Osteocyte (in vitro differentiated cells): Measurements from ENCODE around the gene CREB3L1. TPM values are rescaled to one million over a fixed set of nuclear protein-coding genes. Genes with fewer than 3 reads are reported as not detected.
A peak's percentile ranks its signal among the peaks of the same experiment; 100 is the strongest.

Experiments used
- DNase-seq: peaks from one replicate; pipeline ENCODE4 v3.0.0; 2021; ENCODE audit warnings: mixed read lengths; ENCODE audit not compliant: unreplicated experiment; ENCODE audit errors: extremely low spot score
- H3K27ac Mint-ChIP-seq: one replicate; pipeline ENCODE4 v1.8.0; 2021; ENCODE audit warnings: mild to moderate bottlenecking, mixed read lengths; ENCODE audit not compliant: unreplicated experiment
- H3K27me3 Mint-ChIP-seq: one replicate; pipeline ENCODE4 v1.8.0; 2021; ENCODE audit warnings: mixed read lengths; ENCODE audit not compliant: unreplicated experiment
- H3K36me3 Mint-ChIP-seq: one replicate; pipeline ENCODE4 v1.8.0; 2021; ENCODE audit warnings: mixed read lengths; ENCODE audit not compliant: unreplicated experiment
- H3K4me1 Mint-ChIP-seq: one replicate; pipeline ENCODE4 v1.8.0; 2021; ENCODE audit warnings: mixed read lengths; ENCODE audit not compliant: unreplicated experiment
- H3K4me3 Mint-ChIP-seq: one replicate; pipeline ENCODE4 v1.8.0; 2021; ENCODE audit warnings: mild to moderate bottlenecking, moderate library complexity, mixed read lengths; ENCODE audit not compliant: unreplicated experiment
- H3K9me3 Mint-ChIP-seq: one replicate; pipeline ENCODE4 v1.8.0; 2021; ENCODE audit warnings: mixed read lengths; ENCODE audit not compliant: unreplicated experiment
- CTCF ChIP-seq: fragments of 200-600 bp; sonication (generic); IDR thresholded peaks from 2 replicates; pipeline ENCODE4 v1.5.0; 2021; ENCODE audit warnings: antibody characterized with exemption, mild to moderate bottlenecking, moderate library complexity
- total RNA-seq: library from RNA; stranded (reverse); gene quantifications from 2 replicates; pipeline ENCODE4 v1.2.1, GENCODE V29; 2021

CREB3L1 gene
- total RNA-seq, 1 donor from 2014 or later: 77.0 TPM

- Mint-ChIP-seq H3K27me3 (peaks cover 9% of the 10 kb centered on the region), H3K4me1 (peaks cover 41% of the 10 kb centered on the region), H3K36me3 (no peaks in the 10 kb centered on the region), H3K9me3 (no peaks in the 10 kb centered on the region), H3K27ac (peak overlapping the region; percentile 66), H3K4me3 (peak overlapping the region; percentile 48)
- peak; percentile 92 for DNase-seq
- peak; percentile 19 for TF ChIP-seq CTCF
These were observed 61.7 kb downstream of the CREB3L1 start for GRCh38 chr11:46338988-46339666.

GRCh38 chr11:46339816-46340215 lies 62.4 kb downstream of the CREB3L1 start:
- H3K36me3 Mint-ChIP-seq: no peaks in the 10 kb centered on the region
- peaks cover 41% of the 10 kb centered on the region for H3K4me1 Mint-ChIP-seq
- no peaks in the 10 kb centered on the region for H3K9me3 Mint-ChIP-seq
- peaks cover 9% of the 10 kb centered on the region for H3K27me3 Mint-ChIP-seq
- no peak for TF ChIP-seq CTCF
- no peak overlapping the region for H3K4me3 Mint-ChIP-seq
- DNase-seq: no peak
- peak overlapping the region; percentile 66 for H3K27ac Mint-ChIP-seq

- H3K36me3 Mint-ChIP-seq: no peaks in the 10 kb centered on the region
- peaks cover 9% of the 10 kb centered on the region for H3K27me3 Mint-ChIP-seq
- H3K9me3 Mint-ChIP-seq: no peaks in the 10 kb centered on the region
- H3K4me1 Mint-ChIP-seq: peaks cover 34% of the 10 kb centered on the region
- no peak overlapping the region for H3K4me3 Mint-ChIP-seq
- DNase-seq: no peak
- H3K27ac Mint-ChIP-seq: no peak overlapping the region
- TF ChIP-seq CTCF: no peak
These were observed 64.0 kb downstream of the CREB3L1 start for GRCh38 chr11:46341454-46341853.

- no peak for TF ChIP-seq CTCF
- DNase-seq: no peak
- Mint-ChIP-seq H3K36me3 (no peaks in the 10 kb centered on the region), H3K9me3 (no peaks in the 10 kb centered on the region), H3K4me1 (peaks cover 39% of the 10 kb centered on the region), H3K27ac (no peak overlapping the region), H3K27me3 (peaks cover 9% of the 10 kb centered on the region), H3K4me3 (no peak overlapping the region)
These were observed 64.8 kb downstream of the CREB3L1 start for GRCh38 chr11:46342239-46342638.

DNA sequence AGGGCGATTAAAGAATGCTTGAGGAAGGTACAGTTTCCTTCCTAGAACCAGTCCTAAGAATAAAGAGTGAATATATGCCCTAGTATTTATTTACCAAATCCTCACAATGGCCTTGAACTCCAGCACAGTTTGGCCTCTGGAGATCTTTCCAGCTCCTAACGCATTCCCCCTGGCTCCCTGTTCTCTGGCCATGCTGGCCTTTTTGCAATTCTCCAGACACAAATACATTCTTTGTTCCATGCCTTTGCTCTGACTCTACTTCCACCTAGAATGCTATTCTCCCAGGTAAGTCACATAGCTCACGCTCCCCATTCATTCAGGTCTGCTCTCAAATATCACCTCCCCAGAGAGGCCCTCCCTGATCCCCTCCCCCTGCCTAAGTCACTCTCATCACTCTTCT lies 66.1 kb downstream of the CREB3L1 start:
- Mint-ChIP-seq H3K9me3 (no peaks in the 10 kb centered on the region), H3K4me3 (no peak overlapping the region), H3K4me1 (peaks cover 34% of the 10 kb centered on the region), H3K36me3 (no peaks in the 10 kb centered on the region), H3K27ac (no peak overlapping the region), H3K27me3 (peaks cover 9% of the 10 kb centered on the region)
- TF ChIP-seq CTCF: no peak
- no peak for DNase-seq
